Measurements from ENCODE around the gene TSSK1B. TPM values are rescaled to one million over a fixed set of nuclear protein-coding genes. Genes with fewer than 3 reads are reported as not detected.

TSSK1B gene
- total RNA-seq, 4 donors from 2014 or later: 0.35 TPM; not detected in 3

DNA sequence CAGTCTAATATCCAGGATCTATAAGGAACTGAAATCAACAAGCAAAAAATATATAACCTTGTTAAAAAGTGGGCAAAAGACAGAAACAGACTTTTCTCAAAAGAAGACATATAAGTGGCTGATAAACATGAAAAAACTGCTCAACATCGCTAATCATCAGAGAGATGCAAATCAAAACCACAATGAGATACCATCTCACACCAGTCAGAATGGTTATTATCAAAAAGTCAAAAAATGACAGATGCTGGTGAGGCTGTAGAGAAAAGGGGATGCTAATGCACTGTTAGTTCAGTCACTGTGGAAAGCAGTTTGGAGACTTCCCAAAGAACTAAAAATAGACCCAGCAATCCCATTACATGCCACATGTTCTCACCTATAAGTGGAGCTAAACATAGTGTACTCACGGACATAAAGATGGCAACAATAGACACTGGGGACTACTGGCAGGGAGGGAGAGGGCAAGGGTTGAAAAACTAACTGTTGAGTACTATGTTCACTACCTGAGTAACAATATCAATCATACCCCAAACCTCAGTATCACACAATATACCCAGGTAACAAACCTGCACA is 11.7 kb upstream of the TSSK1B start:
- intact Hi-C loops (cut with DNase I; ENCODE audit: low total_unique reads): no loop called here
- H3K4me3 ChIP-seq: no peak overlapping the region
- no peaks in the 10 kb centered on the region for H3K36me3 ChIP-seq
- no peak overlapping the region for H3K27ac ChIP-seq
- no peak for DNase-seq
- TF ChIP-seq, protein P1, sequence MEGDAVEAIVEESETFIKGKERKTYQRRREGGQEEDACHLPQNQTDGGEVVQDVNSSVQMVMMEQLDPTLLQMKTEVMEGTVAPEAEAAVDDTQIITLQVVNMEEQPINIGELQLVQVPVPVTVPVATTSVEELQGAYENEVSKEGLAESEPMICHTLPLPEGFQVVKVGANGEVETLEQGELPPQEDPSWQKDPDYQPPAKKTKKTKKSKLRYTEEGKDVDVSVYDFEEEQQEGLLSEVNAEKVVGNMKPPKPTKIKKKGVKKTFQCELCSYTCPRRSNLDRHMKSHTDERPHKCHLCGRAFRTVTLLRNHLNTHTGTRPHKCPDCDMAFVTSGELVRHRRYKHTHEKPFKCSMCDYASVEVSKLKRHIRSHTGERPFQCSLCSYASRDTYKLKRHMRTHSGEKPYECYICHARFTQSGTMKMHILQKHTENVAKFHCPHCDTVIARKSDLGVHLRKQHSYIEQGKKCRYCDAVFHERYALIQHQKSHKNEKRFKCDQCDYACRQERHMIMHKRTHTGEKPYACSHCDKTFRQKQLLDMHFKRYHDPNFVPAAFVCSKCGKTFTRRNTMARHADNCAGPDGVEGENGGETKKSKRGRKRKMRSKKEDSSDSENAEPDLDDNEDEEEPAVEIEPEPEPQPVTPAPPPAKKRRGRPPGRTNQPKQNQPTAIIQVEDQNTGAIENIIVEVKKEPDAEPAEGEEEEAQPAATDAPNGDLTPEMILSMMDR (IDR thresholded peaks at IDR 0.05): no peak
- TF ChIP-seq POLR2A (IDR thresholded peaks at IDR 0.05): no peak
- no peaks in the 10 kb centered on the region for H3K9me3 ChIP-seq
- H3K27me3 ChIP-seq: no peaks in the 10 kb centered on the region
- H3K4me1 ChIP-seq: no peaks in the 10 kb centered on the region

DNA sequence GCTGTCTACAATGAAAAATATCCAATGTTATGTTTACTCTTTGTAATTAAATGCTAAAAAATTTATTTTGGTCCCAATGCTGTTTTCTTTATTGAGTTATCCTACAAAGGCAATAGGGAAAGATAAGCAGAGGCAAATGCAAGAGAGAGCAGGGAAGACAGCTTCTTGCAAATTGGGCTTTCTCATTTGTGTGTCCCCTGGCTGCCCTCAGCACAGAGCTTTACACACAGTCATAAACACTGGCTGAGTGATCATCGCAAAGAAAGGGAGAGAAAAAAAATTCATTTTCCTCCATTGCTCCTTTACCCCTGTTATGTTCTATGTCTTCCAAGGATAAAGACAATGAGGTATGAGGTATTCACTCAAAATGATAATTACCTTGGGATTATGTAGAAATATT is 2.3 kb upstream of the TSSK1B start:
- intact Hi-C loops (cut with DNase I; ENCODE audit: low total_unique reads): no loop called here
- H3K9me3 ChIP-seq: no peaks in the 10 kb centered on the region
- no peak for DNase-seq
- H3K27ac ChIP-seq: no peak overlapping the region
- no peak for TF ChIP-seq POLR2A (IDR thresholded peaks at IDR 0.05)
- TF ChIP-seq, protein P1 (IDR thresholded peaks at IDR 0.05): no peak
- H3K36me3 ChIP-seq: no peaks in the 10 kb centered on the region
- no peaks in the 10 kb centered on the region for H3K4me1 ChIP-seq
- H3K4me3 ChIP-seq: no peak overlapping the region
- no peaks in the 10 kb centered on the region for H3K27me3 ChIP-seq

GRCh38 chr5:113435575-113435974 is 786 bp upstream of the TSSK1B start:
- no peak for TF ChIP-seq POLR2A (IDR thresholded peaks at IDR 0.05)
- TF ChIP-seq, protein P1 (IDR thresholded peaks at IDR 0.05): no peak
- intact Hi-C loops (cut with DNase I; ENCODE audit: low total_unique reads): no loop called here
- no peak for DNase-seq
- no peaks in the 10 kb centered on the region for H3K36me3 ChIP-seq
- no peak overlapping the region for H3K4me3 ChIP-seq
- no peaks in the 10 kb centered on the region for H3K4me1 ChIP-seq
- H3K27me3 ChIP-seq: no peaks in the 10 kb centered on the region
- H3K9me3 ChIP-seq: no peaks in the 10 kb centered on the region
- no peak overlapping the region for H3K27ac ChIP-seq

GRCh38 chr5:113433862-113434612 is 752 bp downstream of the TSSK1B start:
- no peak for TF ChIP-seq POLR2A (IDR thresholded peaks at IDR 0.05)
- TF ChIP-seq, protein P1 (IDR thresholded peaks at IDR 0.05): no peak
- no peaks in the 10 kb centered on the region for H3K36me3 ChIP-seq
- no peaks in the 10 kb centered on the region for H3K4me1 ChIP-seq

GRCh38 chr5:113433071-113433470 is 1.7 kb downstream of the TSSK1B start:
- intact Hi-C loops (cut with DNase I; ENCODE audit: low total_unique reads): no loop called here
- Histone ChIP-seq H3K36me3 (no peaks in the 10 kb centered on the region), H3K4me3 (no peak overlapping the region), H3K9me3 (no peaks in the 10 kb centered on the region), H3K27ac (no peak overlapping the region), H3K27me3 (no peaks in the 10 kb centered on the region), H3K4me1 (no peaks in the 10 kb centered on the region)
- DNase-seq: no peak
- TF ChIP-seq, protein P1 (IDR thresholded peaks at IDR 0.05): no peak

More at GRCh38 chr5:113433862-113434612, 752 bp downstream of the TSSK1B start:
- H3K4me3 ChIP-seq: no peak overlapping the region
- DNase-seq: no peak
- intact Hi-C loops (cut with DNase I; ENCODE audit: low total_unique reads): no loop called here
- no peak overlapping the region for H3K27ac ChIP-seq
- no peaks in the 10 kb centered on the region for H3K9me3 ChIP-seq
- no peaks in the 10 kb centered on the region for H3K27me3 ChIP-seq
